Hair follicle dermal papilla cell (primary cell): ENCODE results near the gene ZNF562. TPM values are rescaled to one million over a fixed set of nuclear protein-coding genes. Genes with fewer than 3 reads are reported as not detected.

Source experiments
- total RNA-seq: library from RNA; depleted of rRNA; stranded (reverse); fragments of >200 nt; gene quantifications from 2 replicates; pipeline ENCODE4 v1.2.3, GENCODE V29; 2012

Gene ZNF562
- 41.2 and 43.7 TPM in 2 replicates for total RNA-seq

DNA sequence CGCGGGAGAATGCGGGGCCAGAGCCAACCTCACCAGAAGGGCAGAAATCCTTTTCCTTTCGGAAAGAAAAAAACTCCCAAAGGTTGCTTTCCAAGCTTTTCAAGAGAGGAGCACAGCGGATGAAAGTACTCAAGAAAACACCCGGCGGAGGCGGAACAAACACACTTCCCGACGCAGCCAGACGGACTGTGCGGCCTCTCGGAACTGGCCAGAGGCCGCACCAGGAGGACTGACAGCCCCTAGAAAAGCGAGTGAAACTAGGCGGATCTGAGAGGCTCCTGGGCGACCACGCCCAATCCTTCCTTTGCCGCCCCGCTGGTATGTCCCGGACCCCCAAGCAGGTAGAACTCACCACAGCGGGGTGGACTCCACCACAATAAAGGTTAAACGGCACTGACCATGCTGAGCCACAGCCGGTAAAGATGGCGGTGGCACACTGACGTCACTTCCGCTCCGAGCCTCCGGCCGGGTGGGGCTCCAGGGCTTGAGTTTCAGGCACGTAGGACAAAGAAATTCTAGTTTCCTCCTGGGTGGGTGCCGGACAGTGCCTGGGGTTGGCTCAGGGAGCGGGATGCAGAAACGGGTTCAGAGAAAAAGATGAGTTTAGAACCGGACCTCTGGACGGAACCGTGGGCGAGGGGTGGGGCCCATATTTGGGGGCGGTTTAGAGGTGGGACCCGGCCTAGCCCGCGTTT, at the start of gene ZNF562:
ZNF562 (minus strand) TSS at position 438 of the 695 bp plus-strand sequence. CDS start 14,356 bp downstream, outside the sequence.

DNA sequence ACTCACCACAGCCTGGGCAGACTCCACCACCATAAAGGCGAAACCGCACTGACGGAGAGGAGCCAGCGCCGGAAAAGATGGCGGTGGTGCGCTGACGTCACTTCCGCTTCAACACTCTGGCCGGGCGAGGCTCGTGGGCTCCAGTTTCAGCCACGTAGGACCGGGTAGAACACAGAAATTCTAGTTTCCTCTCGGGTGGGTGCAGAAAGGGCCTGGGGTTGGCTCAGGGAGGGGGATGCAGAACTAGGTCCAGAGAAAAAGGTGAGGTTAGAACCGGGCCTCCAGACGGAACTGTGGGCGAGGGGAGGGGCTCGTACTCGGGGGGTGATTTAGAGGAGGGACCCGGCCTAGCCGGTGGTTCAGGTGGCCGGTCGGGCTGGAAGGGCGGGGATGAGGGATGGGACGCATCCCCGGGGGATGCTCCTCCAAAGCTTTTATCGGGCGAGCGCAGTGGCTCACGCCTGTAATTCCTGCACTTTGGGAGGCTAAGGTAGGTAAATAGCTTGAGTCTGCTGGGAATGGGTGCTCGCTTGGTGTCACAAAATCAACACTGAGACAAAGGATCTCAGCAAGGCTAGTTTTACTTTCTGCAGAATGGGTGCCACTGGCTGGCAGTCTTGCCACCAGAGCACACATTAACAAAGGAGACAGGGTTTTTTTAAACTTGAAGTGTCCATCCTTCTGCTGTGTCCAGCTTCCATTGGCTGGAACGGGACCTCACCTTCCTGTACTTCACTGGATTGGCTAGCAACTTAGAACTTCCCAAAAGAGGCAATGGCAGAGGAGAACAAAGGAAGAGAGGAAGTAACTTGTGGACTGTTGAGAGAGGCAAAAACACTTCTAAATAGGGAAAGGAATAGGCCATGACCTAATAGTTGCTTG, 53.5 kb downstream of the ZNF562 start, which contains the start of gene ZNF561:
ZNF561 (minus strand) TSS at position 77 of the 882 bp plus-strand sequence. CDS start 1,776 bp downstream, outside the sequence.

Other genes with a start within 250 kb of the ZNF562 start
- gene ZNF266, start 239.5 kb downstream of the ZNF562 start, total RNA-seq: 13.1 and 14.1 TPM in 2 replicates
- gene ZNF560, start 176.5 kb downstream of the ZNF562 start, total RNA-seq: 1.5 and 2.6 TPM in 2 replicates
- 29.9 and 30.5 TPM in 2 replicates for gene ZNF426, start 136.5 kb downstream of the ZNF562 start, total RNA-seq
- gene ZNF121, start 90.6 kb downstream of the ZNF562 start, total RNA-seq: 35.2 and 36.2 TPM in 2 replicates
- 37.0 and 51.0 TPM in 2 replicates for gene ZNF561, start 53.9 kb downstream of the ZNF562 start, total RNA-seq
- 12.3 and 15.3 TPM in 2 replicates for gene ZNF846, start 93.6 kb upstream of the ZNF562 start, total RNA-seq
- gene FBXL12, start 144.0 kb upstream of the ZNF562 start, total RNA-seq: 25.7 and 36.7 TPM in 2 replicates
- gene UBL5, start 152.8 kb upstream of the ZNF562 start, total RNA-seq: 78.5 and 136 TPM in 2 replicates
- gene PIN1, start 160.2 kb upstream of the ZNF562 start, total RNA-seq: 56.8 and 68.4 TPM in 2 replicates